Measurements from ENCODE around the gene EIF1AY. TPM values are rescaled to one million over a fixed set of nuclear protein-coding genes. Genes with fewer than 3 reads are reported as not detected.

Gene EIF1AY
- total and polyA plus RNA-seq, 3 donors from 2014 or later = 27.6 to 38.7 (median 32.8) TPM

DNA sequence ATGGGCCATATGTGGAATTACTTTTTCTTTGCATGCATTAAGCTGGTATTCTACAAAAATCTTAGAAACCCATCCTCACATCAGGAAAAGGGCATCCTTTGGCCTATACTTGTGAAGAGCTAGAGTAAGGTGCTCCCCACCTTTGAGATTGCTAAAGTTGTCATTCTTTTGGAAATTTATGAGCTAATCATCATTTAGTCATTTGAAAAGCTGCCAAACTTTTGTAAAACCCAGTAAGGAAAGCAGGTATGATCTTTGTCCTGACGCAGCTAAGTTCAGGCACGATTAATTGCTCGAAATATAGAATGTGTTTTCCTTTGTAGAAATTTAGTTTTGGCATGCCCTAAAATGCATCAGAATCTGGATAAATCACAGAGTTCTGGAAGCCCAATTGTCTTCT, 2.6 kb downstream of the EIF1AY start:
- Histone ChIP-seq H3K27ac (no peak overlapping the region), H3K4me1 (no peaks in the 10 kb centered on the region), H3K9me3 (no peaks in the 10 kb centered on the region), H3K4me3 (no peak overlapping the region), H3K36me3 (ENCODE audit: low read depth, missing control alignments) (no peaks in the 10 kb centered on the region), H3K27me3 (no peaks in the 10 kb centered on the region)
- WGBS, 2 donors = 64 to 72% methylated on average over 3 of the region's 3 CpGs
- no peak for TF ChIP-seq POLR2A (IDR thresholded peaks at IDR 0.05)
- TF ChIP-seq, protein P1, sequence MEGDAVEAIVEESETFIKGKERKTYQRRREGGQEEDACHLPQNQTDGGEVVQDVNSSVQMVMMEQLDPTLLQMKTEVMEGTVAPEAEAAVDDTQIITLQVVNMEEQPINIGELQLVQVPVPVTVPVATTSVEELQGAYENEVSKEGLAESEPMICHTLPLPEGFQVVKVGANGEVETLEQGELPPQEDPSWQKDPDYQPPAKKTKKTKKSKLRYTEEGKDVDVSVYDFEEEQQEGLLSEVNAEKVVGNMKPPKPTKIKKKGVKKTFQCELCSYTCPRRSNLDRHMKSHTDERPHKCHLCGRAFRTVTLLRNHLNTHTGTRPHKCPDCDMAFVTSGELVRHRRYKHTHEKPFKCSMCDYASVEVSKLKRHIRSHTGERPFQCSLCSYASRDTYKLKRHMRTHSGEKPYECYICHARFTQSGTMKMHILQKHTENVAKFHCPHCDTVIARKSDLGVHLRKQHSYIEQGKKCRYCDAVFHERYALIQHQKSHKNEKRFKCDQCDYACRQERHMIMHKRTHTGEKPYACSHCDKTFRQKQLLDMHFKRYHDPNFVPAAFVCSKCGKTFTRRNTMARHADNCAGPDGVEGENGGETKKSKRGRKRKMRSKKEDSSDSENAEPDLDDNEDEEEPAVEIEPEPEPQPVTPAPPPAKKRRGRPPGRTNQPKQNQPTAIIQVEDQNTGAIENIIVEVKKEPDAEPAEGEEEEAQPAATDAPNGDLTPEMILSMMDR (IDR thresholded peaks at IDR 0.05) = no peak
- no peak for DNase-seq
- intact Hi-C loops (cut with DNase I; ENCODE audit: low total_unique reads) = no loop called here

DNA sequence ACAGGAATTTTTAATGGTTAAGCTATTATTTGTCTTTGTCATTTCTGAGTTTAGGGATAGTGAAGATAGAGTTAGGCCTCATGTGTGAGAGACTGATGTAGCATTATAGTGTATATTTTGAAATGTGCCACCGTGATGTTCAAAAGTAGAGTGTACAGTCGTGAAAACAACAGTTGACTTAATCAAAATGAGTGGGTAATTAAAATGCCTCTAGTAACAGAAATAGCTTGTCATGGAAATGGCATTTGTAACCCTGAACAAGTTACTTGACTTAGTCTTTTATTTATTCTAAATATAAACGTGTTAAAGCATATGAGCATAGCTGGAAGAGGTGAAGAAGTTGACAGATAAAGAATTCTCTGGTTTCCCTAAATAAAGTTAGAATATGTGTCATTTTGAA, 6.1 kb downstream of the EIF1AY start:
- Histone ChIP-seq H3K4me3 (no peak overlapping the region), H3K9me3 (no peaks in the 10 kb centered on the region), H3K27ac (no peak overlapping the region), H3K27me3 (no peaks in the 10 kb centered on the region), H3K4me1 (no peaks in the 10 kb centered on the region), H3K36me3 (ENCODE audit: low read depth, missing control alignments) (no peaks in the 10 kb centered on the region)
- intact Hi-C loops (cut with DNase I; ENCODE audit: low total_unique reads) = no loop called here
- no peak for DNase-seq
- TF ChIP-seq, protein P1 (IDR thresholded peaks at IDR 0.05) = no peak
- no peak for TF ChIP-seq POLR2A (IDR thresholded peaks at IDR 0.05)
- 88 to 96% methylated on average over 3 of the region's 3 CpGs for WGBS, 2 donors

DNA sequence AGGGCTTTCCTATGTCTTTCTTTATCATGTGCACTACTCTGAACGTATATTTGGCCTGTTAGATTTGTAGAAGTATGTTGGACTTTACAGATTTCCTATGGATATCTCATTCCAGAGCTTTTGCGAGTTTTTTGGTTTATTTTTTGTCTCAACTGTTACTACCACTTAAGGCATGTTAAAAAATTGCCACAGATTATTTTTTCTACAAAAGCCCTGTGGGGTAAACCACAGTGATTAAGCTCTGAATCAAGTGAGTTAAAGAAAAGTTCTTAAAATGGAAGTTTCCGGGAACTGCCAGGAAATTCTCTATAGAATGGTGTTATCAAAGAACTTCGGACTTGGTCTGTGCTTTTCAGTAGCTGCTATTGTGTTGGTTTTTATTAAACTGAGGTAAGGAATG, 10.6 kb downstream of the EIF1AY start:
- DNase-seq = no peak
- 89 to 95% methylated on average over 4 of the region's 4 CpGs for whole genome bisulfite sequencing, 2 donors
- Histone ChIP-seq H3K27ac (no peak overlapping the region), H3K36me3 (ENCODE audit: low read depth, missing control alignments) (no peaks in the 10 kb centered on the region), H3K9me3 (no peaks in the 10 kb centered on the region), H3K4me1 (no peaks in the 10 kb centered on the region), H3K4me3 (no peak overlapping the region), H3K27me3 (no peaks in the 10 kb centered on the region)
- intact Hi-C loops (cut with DNase I; ENCODE audit: low total_unique reads) = no loop called here
- no peak for TF ChIP-seq POLR2A (IDR thresholded peaks at IDR 0.05)
- TF ChIP-seq, protein P1 (IDR thresholded peaks at IDR 0.05) = no peak

Small RNAs within 50 kb of the gene (small RNA-seq; reads per million reads assigned to genes)
- 0 reads per million in 2 donors for gene KDM5DP1

Other genes with a start within 250 kb of the EIF1AY start
- gene RPS4Y2, start 180.3 kb downstream of the EIF1AY start, total RNA-seq = 1 to 10 TPM in 1 of 2 donors, not detected in 1; 2.0 TPM
- gene RPS4Y2, start 180.3 kb downstream of the EIF1AY start, polyA plus RNA-seq (ENCODE audit: insufficient read depth, low read depth, low replicate concordance) = 1.1 TPM